DOHH2 (cell line): Measurements from ENCODE around the gene MRPL4.

Source experiments
- EZH2phosphoT487 ChIP-seq: fragments of 200-600 bp; sonication (generic); IDR thresholded peaks from 2 replicates; pipeline ENCODE4 v1.6.1; 2017; ENCODE audit warnings: borderline replicate concordance, mild to moderate bottlenecking, antibody characterized with exemption, low read length, moderate library complexity, mixed read lengths
- TF ChIP-seq, protein P1 (sequence below): fragments of 200-600 bp; sonication (generic); IDR thresholded peaks from one replicate; pipeline ENCODE4 v1.5.1; 2014; ENCODE audit warnings: antibody characterized with exemption, mild to moderate bottlenecking, low read depth, low read length; ENCODE audit not compliant: poor library complexity, severe bottlenecking

DNA sequence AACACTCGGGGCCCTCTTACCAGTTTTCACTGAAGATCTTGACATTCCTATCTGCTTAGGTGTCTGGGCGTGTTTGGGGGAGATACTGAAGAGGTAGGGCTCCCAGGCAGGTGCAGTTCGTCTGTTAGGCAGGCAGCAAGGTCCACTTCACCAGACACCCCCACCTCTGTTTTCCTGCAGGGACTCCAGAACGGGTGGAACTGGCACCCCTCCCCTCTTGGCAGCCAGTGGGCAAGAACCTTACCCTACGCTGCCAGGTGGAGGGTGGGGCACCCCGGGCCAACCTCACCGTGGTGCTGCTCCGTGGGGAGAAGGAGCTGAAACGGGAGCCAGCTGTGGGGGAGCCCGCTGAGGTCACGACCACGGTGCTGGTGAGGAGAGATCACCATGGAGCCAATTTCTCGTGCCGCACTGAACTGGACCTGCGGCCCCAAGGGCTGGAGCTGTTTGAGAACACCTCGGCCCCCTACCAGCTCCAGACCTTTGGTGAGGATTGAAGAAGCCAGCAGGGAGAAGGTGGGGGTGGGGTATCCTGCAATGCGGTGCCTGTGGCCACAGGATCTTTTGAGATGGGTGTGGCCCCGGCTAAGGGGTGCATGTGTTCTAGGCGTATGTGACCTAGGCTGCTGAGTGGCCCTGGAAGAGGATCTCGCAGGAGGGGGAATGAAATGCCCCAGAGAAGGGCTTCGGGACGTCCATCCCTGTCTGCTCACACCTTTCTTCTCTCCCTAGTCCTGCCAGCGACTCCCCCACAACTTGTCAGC lies 31.5 kb downstream of the MRPL4 start:
- TF ChIP-seq, protein P1, sequence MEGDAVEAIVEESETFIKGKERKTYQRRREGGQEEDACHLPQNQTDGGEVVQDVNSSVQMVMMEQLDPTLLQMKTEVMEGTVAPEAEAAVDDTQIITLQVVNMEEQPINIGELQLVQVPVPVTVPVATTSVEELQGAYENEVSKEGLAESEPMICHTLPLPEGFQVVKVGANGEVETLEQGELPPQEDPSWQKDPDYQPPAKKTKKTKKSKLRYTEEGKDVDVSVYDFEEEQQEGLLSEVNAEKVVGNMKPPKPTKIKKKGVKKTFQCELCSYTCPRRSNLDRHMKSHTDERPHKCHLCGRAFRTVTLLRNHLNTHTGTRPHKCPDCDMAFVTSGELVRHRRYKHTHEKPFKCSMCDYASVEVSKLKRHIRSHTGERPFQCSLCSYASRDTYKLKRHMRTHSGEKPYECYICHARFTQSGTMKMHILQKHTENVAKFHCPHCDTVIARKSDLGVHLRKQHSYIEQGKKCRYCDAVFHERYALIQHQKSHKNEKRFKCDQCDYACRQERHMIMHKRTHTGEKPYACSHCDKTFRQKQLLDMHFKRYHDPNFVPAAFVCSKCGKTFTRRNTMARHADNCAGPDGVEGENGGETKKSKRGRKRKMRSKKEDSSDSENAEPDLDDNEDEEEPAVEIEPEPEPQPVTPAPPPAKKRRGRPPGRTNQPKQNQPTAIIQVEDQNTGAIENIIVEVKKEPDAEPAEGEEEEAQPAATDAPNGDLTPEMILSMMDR: no peak
- no peak for TF ChIP-seq EZH2phosphoT487
